AG09309 (cell line): Measurements from ENCODE around the gene SPARCL1.
"Not testable (repeated sequence)": the region's sequence is repeated elsewhere in the genome, so short reads cannot be mapped to it uniquely, and the experiment has no call there.

ENCODE experiments used
- DNase-seq: peaks from one replicate; pipeline ENCODE4 v3.0.0-alpha.2; 2010; ENCODE audit warnings: low read depth
- H3K4me3 ChIP-seq: 2 replicates; pipeline ENCODE4 v1.5.1; 2011; ENCODE audit warnings: mild to moderate bottlenecking, low read depth, low read length, moderate library complexity; ENCODE audit not compliant: control insufficient read depth
- TF ChIP-seq, protein P1 (sequence below): IDR thresholded peaks from 2 replicates; pipeline ENCODE4 v1.5.1; 2011; ENCODE audit warnings: mild to moderate bottlenecking, low read depth, low read length, inconsistent platforms; ENCODE audit not compliant: insufficient read depth, control insufficient read depth; ENCODE audit errors: missing control alignments

Gene SPARCL1, protein sequence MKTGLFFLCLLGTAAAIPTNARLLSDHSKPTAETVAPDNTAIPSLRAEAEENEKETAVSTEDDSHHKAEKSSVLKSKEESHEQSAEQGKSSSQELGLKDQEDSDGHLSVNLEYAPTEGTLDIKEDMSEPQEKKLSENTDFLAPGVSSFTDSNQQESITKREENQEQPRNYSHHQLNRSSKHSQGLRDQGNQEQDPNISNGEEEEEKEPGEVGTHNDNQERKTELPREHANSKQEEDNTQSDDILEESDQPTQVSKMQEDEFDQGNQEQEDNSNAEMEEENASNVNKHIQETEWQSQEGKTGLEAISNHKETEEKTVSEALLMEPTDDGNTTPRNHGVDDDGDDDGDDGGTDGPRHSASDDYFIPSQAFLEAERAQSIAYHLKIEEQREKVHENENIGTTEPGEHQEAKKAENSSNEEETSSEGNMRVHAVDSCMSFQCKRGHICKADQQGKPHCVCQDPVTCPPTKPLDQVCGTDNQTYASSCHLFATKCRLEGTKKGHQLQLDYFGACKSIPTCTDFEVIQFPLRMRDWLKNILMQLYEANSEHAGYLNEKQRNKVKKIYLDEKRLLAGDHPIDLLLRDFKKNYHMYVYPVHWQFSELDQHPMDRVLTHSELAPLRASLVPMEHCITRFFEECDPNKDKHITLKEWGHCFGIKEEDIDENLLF

DNA sequence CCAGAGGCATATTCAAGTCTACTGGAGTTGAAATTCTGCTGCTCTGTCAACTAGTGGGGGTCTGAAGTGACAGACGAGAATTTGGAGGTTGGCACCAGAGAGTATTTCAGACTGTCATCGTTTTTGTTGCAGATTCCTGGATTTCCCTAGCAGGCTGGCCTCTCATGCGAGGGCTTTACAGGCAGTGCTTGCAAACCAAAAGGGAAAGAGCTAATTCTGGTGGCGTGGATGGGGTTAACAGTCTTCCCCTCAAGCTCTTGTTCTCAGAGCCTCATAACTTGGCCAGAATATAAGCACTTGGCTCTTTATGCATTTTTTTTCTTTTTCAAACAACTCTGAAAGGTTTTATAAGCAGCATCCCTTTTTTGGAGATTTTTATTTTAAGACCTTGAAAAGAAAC is at the start of gene SPARCL1:
Gene SPARCL1, minus strand, starts transcription at position 190 of the 400 bp plus-strand sequence. CDS start 29,802 bp downstream, outside the sequence.
- TF ChIP-seq, protein P1, sequence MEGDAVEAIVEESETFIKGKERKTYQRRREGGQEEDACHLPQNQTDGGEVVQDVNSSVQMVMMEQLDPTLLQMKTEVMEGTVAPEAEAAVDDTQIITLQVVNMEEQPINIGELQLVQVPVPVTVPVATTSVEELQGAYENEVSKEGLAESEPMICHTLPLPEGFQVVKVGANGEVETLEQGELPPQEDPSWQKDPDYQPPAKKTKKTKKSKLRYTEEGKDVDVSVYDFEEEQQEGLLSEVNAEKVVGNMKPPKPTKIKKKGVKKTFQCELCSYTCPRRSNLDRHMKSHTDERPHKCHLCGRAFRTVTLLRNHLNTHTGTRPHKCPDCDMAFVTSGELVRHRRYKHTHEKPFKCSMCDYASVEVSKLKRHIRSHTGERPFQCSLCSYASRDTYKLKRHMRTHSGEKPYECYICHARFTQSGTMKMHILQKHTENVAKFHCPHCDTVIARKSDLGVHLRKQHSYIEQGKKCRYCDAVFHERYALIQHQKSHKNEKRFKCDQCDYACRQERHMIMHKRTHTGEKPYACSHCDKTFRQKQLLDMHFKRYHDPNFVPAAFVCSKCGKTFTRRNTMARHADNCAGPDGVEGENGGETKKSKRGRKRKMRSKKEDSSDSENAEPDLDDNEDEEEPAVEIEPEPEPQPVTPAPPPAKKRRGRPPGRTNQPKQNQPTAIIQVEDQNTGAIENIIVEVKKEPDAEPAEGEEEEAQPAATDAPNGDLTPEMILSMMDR = no peak
- H3K4me3 ChIP-seq = no peak within 1 kb of the TSS
- no peak for DNase-seq

DNA sequence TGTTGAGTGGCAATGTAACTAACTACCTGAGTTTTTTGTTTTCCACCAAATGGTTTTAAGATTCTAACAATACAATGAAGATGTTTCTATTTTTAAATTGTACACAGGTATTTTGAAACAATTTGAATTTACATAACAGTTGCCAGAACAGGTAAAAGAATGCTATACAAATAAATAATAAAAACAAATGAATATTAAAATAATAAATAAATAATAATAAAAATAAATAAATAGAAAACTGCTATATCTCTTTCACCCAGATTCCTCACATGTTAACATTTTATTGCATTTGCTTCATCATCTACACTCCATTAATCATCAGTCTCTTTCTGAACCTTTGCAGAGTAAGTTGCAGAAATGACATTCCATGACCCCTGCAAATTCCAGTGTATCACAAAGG is 46.8 kb upstream of the SPARCL1 start:
- no peak overlapping the region for H3K4me3 ChIP-seq
- TF ChIP-seq, protein P1 = no peak
- no peak for DNase-seq

DNA sequence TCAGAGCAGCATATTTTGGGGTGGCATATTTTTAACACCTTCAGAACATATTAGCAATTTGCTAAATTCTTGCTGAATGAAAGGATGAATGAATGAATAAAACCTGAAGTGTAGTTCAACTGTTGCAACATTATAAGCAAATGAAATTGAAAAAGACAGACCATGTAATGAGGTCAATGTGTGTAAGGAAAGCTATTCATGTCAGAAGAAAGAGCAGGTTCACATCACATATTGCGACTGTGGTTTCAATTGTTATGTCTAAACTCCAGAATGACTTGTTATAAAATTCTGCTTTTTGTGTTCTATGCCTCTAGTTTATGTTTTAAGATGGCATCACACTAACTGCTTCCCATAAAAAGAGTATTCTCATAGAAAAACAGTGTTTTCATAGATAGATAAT is 46.2 kb upstream of the SPARCL1 start:
- no peak overlapping the region for H3K4me3 ChIP-seq
- no peak for DNase-seq
- TF ChIP-seq, protein P1 = no peak

DNA sequence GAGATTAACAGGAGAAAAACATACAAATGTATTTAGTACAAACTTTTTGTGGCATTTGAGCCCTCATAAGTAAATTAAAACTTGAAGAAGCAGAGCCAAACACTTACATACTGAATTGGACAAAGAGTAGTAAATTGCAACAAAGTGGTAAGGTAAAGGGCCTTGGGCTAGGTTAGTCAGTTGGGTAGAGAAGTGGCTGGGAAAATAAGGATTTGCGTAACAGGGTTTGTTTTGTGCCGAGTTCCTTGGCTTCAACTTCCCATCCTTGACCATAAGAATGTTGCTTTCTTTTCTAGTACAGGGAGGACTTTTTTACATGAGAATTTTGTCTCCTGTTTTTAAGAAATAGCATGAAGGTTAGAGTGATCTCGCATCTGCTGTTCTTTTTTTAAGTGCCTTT is 45.8 kb upstream of the SPARCL1 start:
- DNase-seq = no peak
- no peak overlapping the region for H3K4me3 ChIP-seq
- TF ChIP-seq, protein P1 = no peak

DNA sequence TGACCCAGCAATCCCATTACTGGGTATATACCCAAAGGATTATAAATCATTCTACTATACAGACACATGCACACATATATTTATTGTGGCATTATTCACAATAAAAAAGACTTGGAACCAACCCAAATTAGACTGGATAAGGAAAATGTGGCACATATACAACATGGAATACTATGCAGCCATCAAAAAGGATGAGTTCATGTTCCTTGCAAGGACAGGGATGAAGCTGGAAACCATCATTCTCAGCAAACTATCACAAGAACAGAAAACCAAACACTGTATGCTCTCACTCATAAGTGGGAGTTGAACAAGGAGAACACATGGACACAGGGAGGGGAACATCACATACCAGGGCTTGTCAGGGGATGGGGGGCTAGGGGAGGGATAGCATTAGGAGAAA is 45.2 kb upstream of the SPARCL1 start:
- not testable (repeated sequence) for DNase-seq, H3K4me3 ChIP-seq

DNA sequence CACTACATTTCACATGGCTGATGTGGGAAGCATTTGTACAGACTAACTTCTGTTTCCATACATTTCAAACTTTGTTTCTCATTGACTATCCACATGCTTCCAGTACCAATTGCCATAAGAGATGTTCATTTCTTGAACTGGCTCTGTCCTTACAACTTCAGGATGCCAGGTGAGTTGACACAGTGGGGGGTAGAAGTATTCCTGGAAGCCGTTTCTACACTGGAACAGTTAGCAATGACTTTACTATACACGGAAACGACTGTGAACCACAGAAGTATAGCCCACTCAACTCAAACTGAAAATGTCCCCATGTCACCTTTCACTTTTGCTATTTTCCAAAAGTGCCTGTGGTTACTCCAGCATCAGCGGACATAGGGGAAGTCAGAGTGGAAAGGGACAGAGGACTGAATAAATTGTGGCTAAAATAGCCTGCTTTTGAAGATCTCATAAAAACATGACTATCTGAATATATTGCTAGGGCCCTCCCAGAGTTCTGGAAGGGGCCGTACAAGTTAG is 41.2 kb upstream of the SPARCL1 start:
- no peak overlapping the region for H3K4me3 ChIP-seq
- TF ChIP-seq, protein P1 = no peak
- no peak for DNase-seq

DNA sequence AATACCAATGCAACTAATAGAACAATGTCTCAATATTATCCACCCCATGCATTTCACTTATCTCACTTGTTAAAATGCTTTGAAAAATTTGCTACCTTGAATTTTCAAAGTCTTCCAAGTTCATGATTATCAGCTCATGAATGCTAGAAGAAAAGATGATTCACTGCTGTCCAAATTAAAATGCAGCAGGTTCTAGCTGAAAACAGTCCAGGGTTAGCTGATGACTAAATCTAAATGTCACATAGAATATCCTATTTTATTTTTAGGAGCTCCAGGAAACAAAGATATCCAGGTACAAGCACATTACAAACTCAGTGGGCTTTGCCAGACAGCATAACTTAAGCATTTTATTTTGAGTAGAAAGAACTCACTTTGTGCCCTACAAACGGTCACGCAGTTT is 38.0 kb upstream of the SPARCL1 start:
- TF ChIP-seq, protein P1 = no peak
- H3K4me3 ChIP-seq = no peak overlapping the region

More for the DNA sequence above, 38.0 kb upstream of the SPARCL1 start:
- DNase-seq = no peak
